Keratinocyte (primary cell): Measurements from ENCODE around the gene ARHGAP28.

ENCODE experiments used
- EZH2 ChIP-seq: IDR thresholded peaks from one replicate; pipeline ENCODE4 v1.6.1; 2012; ENCODE audit warnings: inconsistent platforms, mild to moderate bottlenecking, low read length, moderate library complexity
- TF ChIP-seq, protein P1 (sequence below), 3 experiments: IDR thresholded peaks in 1 of 3; conservative IDR thresholded peaks in 1 of 3; optimal IDR thresholded peaks in 1 of 3; 2 replicates in 2 of 3; 3 replicates in 1 of 3; pipeline versions ENCODE3 to v1.5.1; 2011; ENCODE audit warnings: low read length in 3 of 3, mild to moderate bottlenecking in 3 of 3, moderate library complexity in 2 of 3, control low read depth in 1 of 3, inconsistent platforms in 1 of 3; ENCODE audit not compliant: insufficient read depth in 2 of 3; ENCODE audit errors: extremely low read depth in 1 of 3

DNA sequence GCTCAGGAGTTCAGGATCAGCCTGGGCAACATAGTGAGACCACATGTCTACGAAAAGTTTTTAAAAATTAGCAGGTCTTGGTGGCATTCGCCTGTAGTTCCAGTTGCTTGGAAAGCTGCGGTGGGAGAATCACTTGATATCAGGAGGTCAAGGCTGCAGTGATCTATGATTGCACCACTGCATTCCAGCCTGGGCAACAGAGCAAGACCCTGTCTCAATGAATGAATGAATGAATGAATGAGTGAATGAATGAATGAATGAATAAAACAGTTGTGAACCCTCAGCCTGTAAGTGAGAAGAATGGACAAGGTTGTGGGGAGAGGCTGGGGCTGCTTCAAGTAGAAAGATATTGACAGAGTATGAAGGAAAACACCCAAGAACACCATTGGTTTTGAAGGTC lies 48.0 kb downstream of the ARHGAP28 start:
- TF ChIP-seq, protein P1, sequence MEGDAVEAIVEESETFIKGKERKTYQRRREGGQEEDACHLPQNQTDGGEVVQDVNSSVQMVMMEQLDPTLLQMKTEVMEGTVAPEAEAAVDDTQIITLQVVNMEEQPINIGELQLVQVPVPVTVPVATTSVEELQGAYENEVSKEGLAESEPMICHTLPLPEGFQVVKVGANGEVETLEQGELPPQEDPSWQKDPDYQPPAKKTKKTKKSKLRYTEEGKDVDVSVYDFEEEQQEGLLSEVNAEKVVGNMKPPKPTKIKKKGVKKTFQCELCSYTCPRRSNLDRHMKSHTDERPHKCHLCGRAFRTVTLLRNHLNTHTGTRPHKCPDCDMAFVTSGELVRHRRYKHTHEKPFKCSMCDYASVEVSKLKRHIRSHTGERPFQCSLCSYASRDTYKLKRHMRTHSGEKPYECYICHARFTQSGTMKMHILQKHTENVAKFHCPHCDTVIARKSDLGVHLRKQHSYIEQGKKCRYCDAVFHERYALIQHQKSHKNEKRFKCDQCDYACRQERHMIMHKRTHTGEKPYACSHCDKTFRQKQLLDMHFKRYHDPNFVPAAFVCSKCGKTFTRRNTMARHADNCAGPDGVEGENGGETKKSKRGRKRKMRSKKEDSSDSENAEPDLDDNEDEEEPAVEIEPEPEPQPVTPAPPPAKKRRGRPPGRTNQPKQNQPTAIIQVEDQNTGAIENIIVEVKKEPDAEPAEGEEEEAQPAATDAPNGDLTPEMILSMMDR (optimal IDR thresholded peaks at IDR 0.05 in 1 of 3, IDR thresholded peaks at IDR 0.05 in 1 of 3, conservative IDR thresholded peaks at IDR 0.05 in 1 of 3; ENCODE audit: extremely low read depth in 1 of 3, insufficient read depth in 2 of 3, low read length in 3 of 3), result no peak
- TF ChIP-seq EZH2, result no peak
